ENCODE data around the gene WDR55.
"Not testable (repeated sequence)": the region's sequence is repeated elsewhere in the genome, so short reads cannot be mapped to it uniquely, and the experiment has no call there.

- TF ChIP-seq BHLHE40 (IDR thresholded peaks at IDR 0.05; ENCODE audit: borderline replicate concordance); HDGF (IDR thresholded peaks at IDR 0.05; ENCODE audit: borderline replicate concordance); L3MBTL2 (conservative IDR thresholded peaks at IDR 0.05); ZNF384 (IDR thresholded peaks at IDR 0.05); ARNT (IDR thresholded peaks at IDR 0.05); SP1 (IDR thresholded peaks at IDR 0.05); FOXM1 (IDR thresholded peaks at IDR 0.05; ENCODE audit: borderline replicate concordance); FOXK2 (IDR thresholded peaks at IDR 0.05); SUZ12 (IDR thresholded peaks at IDR 0.05); NFRKB (IDR thresholded peaks at IDR 0.05); ELF4 (IDR thresholded peaks at IDR 0.05); LEF1 (IDR thresholded peaks at IDR 0.05; ENCODE audit: borderline replicate concordance); FOXA1 (IDR thresholded peaks at IDR 0.05); CTBP1 (IDR thresholded peaks at IDR 0.05; ENCODE audit: borderline replicate concordance): not testable (repeated sequence)
Observed at GRCh38 chr5:140638898-140639147, 25.9 kb upstream of the WDR55 start.

Measured in HEK293T (cell line).